ENCODE results near the gene SSR1.

DNA sequence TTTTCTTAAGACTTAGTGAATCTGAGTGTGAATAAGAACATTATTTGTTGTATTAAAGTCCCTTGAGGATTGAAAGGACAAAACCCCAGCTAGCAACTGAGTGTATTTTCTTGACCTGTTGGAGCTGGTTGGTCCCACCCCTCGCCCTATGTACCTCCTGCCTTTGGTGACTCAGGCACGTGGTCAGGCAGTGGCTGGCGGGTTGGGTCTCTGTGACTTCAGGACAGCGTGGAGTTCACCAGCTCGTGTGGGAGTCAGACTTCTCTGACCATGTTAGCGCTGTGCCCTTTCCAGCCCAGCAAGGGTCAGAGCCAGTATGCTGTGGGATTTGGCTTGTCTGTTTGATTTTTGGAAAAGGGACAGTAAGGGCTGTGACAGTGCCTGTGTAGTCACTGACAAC lies 93.7 kb downstream of the SSR1 start:
- TF ChIP-seq, protein P1, sequence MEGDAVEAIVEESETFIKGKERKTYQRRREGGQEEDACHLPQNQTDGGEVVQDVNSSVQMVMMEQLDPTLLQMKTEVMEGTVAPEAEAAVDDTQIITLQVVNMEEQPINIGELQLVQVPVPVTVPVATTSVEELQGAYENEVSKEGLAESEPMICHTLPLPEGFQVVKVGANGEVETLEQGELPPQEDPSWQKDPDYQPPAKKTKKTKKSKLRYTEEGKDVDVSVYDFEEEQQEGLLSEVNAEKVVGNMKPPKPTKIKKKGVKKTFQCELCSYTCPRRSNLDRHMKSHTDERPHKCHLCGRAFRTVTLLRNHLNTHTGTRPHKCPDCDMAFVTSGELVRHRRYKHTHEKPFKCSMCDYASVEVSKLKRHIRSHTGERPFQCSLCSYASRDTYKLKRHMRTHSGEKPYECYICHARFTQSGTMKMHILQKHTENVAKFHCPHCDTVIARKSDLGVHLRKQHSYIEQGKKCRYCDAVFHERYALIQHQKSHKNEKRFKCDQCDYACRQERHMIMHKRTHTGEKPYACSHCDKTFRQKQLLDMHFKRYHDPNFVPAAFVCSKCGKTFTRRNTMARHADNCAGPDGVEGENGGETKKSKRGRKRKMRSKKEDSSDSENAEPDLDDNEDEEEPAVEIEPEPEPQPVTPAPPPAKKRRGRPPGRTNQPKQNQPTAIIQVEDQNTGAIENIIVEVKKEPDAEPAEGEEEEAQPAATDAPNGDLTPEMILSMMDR (IDR thresholded peaks at IDR 0.05; ENCODE audit: insufficient read depth, low read length, poor library complexity, severe bottlenecking), result no peak
- no peak for TF ChIP-seq EZH2phosphoT487 (conservative IDR thresholded peaks at IDR 0.05; ENCODE audit: low read length)

Measured in SU-DHL-6 (cell line).